HG02970 (cell line): ENCODE results near the gene AKNA.

Source experiments
- ATAC-seq: cut with Tn5 transposase; IDR thresholded peaks from one replicate; pipeline ENCODE4 v1.9.1; 2021; ENCODE audit warnings: mild to moderate bottlenecking, moderate library complexity, moderate number of reproducible peaks; ENCODE audit not compliant: unreplicated experiment, low FRiP score

Gene AKNA

DNA sequence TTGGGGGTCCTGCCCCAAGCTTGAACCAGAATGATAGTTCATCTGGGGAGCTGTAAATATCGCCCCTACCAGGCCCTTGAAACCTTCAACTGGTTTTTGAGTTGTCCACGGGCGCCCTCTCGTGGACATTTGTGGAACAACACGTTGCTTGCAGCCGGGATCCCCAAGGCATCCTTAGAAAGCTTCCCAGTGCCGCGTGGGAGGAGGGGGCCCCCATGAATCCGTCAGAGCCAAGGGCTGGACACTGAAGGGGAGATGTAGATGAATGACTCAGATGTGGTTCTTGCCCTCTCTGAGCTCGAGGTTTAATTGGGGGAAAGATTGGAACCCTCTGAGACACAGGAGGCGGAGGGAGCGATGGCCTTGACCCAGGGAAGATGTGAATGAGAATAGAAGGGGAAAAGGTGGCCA, 96.7 kb downstream of the AKNA start:
- ATAC-seq, result no peak

DNA sequence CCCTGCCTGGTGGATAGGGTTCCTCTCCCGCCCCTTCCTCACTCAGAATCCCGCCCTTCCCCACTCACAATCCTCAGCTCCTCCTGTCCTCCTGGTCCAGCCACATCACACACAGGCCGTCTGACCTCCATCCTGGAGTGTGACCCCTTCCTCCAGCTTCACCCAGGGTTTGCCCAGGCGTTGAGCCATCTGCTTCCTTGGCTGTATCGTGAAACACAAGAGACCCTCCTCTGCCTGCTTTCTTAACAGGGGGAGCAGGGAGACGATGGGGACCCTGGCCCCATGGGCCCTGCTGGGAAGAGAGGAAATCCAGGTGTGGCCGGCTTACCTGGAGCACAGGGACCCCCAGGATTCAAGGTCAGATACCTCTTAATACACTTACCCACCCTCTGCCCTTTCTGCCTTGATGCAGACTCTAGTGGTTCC, 97.2 kb downstream of the AKNA start:
- ATAC-seq, result no peak

DNA sequence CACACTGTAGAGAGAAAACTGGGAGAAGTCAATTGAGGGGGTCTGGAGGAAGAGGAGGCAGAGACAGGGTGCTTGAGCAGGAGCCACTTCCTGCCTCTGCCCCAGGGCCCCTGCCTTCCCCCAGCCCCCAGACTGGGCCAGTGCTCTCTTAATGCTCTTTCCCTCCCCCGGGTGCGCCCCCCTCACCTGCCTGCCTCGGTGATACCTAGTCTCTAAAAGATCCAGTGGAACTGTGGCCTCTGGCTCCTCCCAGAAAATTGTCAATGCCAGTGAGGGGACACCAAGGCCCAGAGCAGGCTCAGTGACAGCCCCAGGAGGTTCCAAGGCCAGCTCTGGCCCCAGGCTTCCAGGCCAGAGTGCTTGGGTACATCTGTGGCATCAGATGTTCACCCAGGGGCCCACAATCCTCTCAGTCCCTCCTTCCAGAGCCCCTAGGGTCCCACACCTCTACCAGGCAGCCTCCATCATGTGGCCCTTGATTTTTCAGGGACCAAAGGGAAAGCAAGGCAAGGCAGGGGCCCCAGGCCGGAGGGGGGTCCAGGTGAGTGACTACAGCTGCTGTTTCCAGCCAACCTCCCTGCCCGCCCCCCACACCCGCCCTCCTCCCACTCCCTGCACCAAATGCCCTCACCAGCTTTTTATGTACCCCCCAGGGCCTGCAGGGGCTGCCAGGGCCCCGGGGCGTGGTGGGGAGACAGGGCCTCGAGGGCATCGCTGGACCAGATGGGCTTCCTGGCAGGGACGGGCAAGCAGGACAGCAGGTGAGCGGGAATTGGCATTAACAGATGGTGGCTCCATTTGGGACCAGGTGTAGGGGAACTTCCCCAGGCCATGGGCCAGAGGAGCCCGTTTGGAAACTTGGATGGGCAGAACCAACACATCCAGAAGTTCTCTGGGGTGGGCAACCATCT, 98.0 kb downstream of the AKNA start:
- ATAC-seq, result no peak

DNA sequence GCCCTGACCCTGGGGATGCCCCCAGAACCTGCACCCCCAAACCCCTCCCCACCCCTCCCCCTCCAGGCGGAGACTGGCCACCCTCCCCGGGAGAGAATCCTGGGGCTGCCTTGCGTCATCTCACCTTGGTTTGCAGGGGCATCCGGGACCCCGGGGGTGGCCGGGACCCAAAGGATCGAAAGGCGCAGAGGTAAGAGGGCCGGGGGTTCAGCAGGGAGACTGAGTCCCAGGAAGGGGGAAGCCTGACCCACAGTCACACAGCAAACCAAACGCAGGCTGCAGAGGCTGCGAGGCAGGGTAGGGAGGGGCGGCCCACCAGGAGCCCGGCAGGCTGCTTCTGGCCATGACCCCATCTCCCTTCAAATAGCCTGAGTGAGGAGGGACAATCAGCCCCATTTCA, 98.7 kb downstream of the AKNA start:
- ATAC-seq, result no peak

DNA sequence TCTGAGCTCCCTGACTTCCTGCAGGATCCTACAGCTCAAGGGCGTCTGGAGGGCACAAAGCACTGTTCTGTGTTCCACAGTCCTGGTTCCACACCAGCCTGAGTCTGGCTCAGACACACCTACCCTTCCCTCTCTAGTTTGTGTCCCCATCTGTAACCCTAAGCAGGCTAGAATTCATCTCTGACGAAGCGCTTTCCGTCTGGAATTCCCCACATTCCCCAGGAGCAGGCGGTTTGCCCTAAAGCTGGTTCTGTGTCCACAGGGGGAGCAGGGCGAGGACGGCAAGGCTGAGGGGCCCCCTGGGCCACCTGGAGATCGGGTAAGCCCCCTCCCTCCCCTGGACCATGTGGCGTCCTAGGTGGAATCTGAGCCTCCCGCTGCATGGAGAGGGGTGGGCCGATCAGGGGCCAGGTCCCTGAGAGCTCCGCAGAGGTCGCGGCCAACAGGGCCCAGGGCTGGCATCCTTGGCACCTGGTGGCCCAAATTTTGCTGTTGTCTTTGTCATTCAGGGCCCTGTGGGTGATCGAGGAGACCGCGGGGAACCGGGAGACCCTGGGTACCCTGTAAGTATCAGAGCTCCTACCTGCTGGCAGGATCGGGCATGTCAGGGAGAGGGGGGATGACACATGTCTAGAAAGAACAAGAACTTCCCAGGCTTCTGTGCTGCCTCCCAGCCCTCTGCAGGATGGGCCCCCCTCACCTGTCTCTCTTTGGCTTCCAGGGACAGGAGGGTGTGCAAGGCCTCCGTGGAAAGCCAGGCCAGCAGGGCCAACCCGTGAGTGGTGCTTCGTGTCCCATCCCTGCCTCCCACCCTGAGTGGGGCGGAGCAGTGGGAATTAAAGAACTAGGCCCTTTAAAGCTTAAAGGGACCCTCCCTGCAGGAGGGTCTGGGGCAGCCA, 99.3 kb downstream of the AKNA start:
- ATAC-seq, result no peak

DNA sequence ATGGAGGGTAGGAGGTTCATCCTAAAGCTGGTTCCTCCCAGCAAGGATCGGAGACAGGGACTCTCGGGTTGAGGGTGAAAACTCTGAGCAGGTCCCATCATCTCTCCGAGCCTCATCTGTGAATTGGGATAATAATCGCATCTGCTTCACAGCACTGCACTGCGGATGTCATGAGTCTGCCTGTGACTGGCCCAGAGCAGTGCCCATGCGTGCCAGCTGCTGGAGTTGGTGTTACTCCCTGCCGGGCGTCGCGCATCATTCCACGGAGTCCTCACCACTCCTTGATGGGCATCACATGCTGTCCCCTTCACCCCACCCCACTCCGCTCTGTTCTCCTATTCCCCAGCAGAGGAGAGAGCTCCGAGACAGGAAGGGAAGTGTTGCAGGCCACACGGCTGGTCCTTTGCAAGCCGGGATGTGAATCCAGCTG, 100.0 kb downstream of the AKNA start:
- ATAC-seq, result no peak

DNA sequence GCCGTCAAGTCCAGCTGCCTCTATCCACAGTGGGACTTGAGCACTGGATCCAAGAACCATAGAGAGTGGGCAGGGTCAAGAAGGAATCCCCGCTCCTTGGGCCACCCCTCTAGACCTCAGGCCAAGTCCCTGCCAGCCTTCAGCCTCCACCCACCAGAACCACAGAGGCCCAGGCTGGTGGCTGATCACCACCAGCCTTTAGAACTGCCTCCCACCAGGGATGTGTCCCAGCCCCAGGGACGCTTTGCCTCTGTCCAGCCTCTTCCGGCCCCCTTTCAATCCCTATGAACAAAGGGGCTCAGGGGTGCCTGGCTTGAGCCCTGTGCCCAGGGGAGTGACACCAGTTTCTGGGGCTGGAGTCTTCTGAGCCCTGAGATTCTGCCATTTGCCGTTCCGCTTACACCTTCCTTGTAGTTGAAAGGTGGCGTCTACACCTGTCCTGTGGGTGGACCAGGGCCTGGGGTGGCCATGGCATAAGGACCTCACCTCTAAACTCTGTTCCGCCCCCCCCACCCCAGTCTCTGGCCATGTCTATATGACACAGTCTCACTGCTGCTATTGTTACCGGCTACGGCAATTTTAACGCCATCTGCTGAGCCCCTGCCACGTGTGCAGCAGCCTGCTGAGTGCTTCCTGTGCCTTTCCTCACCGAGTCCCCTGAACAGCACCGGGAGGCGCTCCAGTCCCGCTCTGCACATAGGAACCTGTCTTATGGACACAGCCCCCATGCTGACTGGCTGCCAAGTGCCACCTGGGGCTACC, 100.6 kb downstream of the AKNA start:
- ATAC-seq, result no peak

DNA sequence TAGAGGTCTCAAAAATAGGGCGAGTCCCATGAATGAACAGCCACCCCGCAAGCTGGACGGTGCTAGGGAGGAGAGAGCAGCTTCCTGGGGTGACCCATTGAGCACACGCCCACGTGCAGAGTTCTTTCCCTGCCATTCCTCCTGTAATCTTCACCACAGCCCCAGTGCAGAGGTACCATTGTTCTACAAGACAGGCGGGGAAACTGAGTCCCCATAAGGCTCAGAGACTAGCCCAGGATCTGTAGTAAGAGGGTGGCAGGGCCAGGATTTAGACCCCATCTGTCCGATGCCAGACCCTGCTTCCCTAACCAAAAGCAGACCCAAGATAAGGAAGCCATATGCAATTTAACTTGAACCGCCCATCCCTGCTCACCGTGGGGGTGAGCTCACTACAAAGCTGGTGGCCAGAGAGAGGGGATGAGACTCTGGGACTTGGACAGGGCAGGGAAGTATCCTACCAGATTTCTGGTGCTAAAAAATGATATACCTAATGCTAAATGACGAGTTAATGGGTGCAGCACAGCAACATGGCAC, 101.6 kb downstream of the AKNA start:
- no peak for ATAC-seq

DNA sequence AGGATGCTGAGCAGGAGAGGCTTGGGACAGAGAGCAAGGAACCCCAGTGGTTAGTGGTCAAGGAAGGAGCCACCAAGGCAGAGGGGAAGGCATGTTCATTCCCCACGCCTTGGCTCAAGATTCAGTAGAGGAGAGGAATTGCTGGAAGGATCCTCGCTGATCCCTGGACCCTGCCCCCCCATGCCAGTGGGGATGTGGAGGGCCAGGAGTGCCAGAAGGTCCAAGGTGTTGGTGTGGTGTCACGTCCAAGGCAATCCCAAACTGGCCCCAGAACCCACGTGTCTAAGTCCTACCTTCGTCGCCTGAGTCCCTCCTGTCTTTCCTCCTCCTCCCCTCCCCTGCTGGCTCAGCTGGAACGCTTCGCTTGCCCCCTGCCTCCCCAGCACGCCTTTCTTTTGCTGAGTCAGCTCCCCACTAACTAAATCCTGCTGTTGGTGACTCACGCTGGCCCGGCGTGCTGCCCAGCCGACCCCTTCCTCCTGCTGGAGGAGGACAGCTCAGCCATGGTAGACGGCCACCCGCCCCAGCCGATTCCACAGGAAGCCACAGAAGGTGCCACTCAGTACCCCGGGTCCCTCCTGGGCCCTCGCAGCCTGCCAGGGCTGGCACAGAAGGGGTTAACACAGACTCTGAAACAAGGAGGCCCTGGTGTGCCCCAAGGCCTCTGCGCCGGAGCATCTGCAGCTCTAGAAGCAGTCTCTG, 102.5 kb downstream of the AKNA start:
- no peak for ATAC-seq

DNA sequence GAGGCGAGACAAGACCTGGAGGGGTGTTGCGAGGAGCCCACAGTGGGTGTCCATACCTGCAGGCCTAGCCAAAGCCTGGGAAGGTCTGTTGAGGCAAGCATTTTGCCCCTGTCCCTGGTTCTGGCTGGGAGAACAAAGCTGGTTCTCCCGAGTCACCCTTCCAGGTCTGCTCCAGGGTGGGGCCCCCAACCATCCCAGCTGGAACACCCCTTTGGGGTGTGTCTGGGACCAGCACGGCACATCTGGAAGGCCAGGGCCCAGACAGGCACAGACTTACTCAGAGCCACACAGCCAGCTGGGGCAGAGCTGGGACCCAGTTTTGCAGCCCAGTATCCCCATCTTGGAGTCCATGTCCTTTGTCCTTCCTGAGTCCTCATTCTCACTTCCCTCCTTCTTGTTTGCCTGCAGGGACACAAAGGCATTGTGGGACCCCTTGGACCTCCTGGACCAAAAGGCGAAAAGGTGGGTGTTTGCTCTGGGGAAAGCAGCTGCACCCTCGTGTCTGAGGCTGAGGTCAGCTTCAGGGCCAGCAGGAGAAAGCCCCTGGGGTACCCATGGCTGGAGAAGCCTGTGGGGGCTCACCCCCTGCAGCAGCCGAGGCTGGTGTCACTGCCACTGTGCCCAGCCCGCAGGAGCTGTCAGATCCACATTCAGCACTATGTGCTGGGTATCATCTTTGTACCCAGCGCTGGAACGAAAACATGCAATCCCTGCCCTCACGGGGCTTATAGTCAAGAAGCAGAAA, 103.3 kb downstream of the AKNA start:
- ATAC-seq, result no peak
